Stimulated activated CD8-positive, alpha-beta memory T cell treated with anti-CD3 and anti-CD28 coated beads, Interleukin-7, amount 100 ng/mL, for 24 hours (primary cell): Measurements from ENCODE around the gene PEDS1.
"Not testable (repeated sequence)": the region's sequence is repeated elsewhere in the genome, so short reads cannot be mapped to it uniquely, and the experiment has no call there.

Experiments used
- DNase-seq: peaks from one replicate; pipeline ENCODE4 v3.0.0-alpha.2; 2020; ENCODE audit warnings: low read depth

PEDS1 gene

DNA sequence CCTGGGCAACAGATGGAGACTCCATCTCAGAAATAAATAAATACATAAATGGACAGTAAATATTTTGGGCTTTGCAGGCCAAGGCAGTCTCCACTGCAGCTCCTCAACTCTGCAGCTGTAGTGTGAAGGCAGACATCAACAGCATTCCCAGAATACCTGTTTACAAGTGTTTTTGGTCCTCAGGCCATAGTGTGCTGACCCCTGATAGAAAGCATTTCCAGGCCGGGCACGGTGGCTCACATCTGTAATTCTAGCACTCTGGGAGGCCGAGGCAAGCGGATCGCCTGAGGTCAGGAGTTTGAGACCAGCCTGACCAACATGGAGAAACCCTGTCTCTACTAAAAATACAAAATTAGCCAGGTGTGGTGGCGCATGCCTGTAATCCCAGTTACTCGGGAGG lies 18.4 kb downstream of the PEDS1 start:
- DNase-seq: not testable (repeated sequence)

DNA sequence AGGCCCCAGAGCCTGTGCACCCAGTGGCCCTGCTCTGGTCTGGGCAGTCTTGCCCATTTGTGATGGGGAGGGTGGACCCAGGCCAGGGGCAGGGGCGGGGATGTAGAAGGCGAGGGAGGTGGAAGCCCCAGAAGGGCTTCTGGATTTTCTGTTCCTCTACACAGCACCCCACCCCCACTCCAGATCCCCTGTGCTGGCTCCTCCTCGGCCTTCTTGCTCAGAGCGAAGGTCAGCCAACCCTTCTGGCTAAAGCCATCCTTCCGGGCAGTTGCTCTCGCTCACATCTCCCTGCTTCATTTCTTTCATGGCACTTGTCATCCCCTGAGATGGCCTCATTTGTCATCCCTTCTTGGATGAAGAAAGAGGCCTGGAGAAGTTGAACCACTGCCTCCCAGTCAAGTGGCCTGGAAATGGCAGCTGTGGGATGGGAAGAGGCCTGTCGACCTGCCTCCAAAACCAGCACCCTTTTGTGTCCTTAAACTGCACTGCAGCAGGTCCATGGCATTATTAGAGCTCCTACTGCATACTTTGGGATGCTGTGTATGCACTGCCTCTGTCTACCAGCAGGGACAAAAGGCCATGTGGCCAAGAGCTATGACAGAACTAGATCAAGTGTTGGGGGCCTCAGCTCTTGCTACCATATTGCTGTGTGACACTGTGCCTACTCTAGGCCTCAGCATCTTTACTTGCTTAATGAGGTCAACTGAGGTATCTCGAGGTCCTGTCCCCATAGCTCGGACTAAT lies 19.9 kb downstream of the PEDS1 start:
- no peak for DNase-seq

DNA sequence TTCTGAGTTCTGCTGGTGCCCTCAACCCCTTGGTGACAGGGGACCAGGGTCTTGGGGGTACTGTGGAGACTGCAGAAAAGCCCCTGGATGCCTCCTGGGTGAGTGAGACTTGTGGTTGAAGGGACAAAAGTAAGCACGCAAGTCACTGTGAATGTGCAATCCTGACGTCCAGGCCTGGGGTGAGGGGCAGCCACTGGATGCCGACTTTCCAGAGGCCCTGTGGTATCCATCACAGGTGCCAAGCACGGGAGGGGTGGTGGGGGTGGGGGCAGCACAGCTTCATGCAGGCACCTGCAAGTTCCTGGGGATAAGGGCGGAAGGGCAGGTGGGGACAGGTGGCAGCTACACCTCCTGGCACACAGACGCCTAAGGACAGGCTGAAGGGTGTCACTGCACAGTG lies 20.5 kb downstream of the PEDS1 start:
- DNase-seq: no peak

DNA sequence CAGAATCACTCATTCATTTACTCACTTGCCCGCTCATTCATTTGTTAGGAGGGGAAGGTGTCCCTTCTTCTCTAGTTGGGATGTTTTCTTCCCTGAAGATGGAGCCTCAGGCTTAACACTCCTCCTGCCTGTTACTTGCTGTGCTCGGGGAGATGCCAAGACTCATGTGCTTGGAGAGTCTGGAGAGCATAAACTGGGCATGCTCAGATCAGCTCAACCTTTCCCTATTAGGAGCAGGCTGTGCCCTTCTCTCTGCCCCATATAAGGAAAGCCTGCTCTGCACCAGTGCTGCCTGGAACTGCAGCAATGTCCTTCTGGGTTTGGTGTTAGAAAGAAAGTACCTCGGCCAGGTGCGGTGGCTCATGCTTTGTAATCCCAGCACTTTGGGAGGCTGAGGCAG lies 22.5 kb downstream of the PEDS1 start:
- no peak for DNase-seq

DNA sequence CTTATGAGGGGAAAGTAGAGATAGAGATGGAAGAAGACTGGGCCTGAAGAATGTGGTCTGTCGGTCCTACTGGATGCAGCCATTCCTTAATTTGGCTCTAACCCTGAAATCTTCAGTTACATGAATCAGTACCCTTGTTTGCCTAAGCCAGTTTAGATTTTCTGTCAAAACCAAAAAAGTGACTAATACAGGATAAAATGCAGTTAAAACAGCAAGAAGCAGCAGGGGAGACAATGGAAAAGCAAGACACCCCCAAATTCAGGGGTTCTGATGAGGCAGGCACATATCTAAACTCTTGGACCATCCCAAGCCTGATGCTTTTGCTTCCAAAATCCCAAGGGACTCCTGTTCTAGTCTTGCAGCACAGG lies 23.2 kb downstream of the PEDS1 start:
- DNase-seq: no peak

DNA sequence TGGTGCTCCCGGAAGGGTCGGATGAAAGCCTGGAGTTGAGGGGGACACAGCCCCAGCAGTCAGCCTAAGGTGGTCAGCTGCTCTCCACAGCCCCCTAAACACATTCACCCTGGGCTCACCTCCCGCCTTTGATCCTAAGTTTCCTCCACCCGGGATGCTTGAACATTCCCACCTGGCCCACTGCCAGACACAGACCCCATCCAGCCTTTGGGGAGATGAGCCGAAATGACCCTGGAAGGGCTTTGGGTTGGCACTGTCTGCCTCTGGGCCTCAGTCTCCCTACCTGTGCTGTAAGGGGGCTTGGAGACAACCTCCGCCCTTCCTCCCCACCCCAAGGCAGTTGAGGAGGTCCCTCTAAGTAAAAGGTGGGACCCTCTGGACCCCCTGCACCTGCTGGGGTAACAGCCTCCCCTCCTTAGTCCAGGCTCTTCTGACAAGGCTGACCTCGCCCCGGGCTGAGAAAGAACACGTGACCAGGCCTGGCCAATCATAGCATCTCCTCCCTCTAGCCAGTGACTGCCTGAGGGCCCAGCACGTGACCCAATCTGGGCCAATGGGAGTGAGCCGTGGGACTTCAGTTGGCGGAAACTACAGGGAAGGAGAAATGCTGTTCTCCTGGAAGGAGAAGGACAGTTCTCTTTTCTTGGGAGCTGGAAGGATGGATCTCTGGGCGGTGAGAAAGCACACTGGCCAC lies 23.7 kb downstream of the PEDS1 start:
- no peak for DNase-seq

DNA sequence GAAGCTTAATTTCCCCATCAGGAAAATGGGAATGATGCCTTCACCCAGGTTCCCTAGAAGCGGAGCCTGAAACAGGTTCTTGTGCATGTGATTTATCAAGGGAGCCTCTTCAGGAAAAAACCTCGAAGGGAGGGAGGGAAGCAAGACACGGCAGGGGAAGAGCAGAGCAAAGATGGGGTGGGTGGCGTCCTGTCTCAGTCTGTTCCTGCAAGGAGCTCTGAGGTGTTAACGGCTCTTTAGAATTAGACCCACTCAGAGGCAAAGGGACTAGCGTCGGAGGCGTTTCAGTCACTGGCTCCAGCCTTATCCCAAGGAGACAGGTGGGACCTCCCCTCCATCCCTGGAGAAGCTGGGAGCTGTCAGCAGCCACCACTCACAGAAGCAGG lies 25.0 kb downstream of the PEDS1 start:
- DNase-seq: no peak

DNA sequence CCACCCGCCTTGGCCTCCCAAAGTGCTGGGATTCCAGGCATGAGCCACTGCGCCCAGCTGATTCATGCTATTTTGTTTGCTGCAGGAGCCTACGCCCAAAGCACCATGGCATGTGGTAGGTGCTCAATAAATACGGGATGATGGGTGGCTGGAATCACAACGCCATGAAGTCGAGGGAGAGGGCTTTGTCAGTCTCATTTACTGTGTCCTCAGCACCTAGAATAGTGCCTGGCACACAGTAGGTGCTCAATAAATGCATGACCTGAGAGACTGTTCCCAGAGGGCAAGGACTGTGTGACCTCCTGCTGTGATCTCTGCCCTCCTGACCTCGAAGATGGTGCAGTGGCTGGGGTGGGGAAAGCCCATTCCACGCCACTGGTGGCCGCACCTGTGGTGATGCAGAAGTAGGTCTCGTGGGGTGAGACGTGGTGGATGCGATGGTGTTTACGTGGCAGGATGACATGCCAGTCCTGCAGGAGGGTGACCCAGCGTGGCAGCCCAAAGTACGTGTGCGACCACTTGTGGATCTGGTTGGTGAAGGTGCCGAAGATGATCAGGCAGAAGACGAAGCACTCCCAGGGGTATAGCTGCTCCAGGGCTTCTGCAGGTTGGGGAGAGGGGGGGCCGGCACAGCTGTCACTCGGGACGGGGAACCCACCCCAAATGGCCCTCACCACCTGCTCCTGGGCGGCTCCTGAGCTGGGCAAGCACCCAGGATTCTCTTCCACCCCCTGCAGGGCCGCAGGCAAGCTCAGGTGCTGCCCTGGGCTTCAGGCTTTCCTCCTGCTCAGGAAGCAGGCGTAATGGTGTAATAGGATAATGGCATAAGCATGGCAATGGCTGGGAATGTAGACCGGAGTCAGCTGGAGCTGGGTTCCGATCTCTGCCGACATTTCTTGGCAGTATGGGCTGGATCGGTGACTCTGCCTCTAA lies 25.7 kb downstream of the PEDS1 start:
- no peak for DNase-seq

DNA sequence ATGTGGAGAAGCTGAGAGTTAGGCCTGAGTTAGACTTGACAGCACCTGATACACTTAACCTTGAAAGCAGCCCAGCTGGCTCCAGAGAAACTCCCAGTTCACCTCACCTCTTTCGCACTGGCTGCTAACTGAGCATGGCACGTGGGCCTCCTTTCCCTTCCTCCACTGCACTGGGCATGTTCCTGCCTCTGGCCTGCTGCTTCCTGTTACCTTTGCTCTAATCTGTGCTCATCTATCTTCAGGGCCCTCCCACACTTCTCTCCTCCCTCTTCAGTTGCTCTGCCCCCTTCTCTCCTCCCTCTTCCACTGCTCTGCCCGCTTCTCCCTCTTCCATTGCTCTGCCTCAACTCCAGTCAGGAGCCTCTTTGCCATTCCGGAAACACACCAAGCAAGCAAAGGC lies 26.9 kb downstream of the PEDS1 start:
- no peak for DNase-seq

DNA sequence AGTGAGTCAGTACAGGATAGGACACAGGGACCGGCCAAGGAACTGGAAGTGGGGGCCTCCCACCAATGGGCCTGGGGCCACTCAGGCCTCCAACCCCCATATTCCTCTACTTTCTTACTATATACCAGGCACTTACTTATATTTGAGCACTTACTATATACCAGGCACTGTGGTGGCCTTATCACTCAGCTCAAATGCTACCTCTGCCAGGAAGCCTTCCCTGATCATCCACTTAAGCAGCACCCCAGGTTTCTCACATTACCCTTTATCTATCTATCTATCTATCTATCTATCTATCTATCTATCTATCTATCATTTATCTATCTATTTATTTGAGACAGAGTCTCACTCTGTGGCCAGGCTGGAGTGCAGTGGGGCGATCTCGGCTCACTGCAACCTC lies 28.2 kb downstream of the PEDS1 start:
- DNase-seq: no peak

DNA sequence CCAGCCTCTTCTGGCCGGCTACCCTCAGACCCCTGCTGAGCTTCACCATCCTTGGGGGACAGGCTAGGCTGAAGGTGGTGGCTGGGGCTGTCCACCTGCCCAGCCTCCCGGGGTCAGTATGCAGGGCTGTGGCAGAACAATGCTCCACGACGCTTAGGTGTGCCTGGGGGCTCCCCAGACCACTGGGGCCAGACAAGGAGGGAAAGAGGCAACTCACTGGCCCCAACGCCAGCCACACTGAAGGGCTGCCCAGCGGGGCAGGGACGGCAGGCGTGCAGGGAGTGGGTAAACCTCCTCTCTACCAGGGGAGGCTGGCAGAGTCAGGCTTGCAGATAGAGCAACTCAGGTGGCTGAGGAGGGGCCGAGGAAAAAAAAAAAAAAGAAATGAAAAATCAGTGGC lies 29.0 kb downstream of the PEDS1 start:
- DNase-seq: no peak

DNA sequence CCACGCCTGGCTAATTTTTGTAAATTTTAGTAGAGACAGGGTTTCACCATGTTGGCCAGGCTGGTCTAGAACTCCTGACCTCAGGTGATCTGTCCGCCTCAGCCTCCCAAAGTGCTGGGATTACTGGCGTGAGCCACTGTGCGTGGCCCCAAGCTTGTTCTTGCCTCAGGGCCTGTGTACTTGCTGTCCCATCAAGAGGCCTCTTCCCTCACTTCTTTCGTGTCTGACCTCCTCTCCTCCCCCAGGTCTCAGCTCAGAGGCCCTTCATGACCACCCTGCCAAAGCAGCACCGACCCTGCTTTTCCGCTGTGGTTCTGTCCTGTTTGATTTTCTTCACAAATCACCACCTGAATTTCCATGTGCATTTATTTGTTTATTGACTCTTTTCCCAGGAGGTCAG lies 30.1 kb downstream of the PEDS1 start:
- DNase-seq: no peak

DNA sequence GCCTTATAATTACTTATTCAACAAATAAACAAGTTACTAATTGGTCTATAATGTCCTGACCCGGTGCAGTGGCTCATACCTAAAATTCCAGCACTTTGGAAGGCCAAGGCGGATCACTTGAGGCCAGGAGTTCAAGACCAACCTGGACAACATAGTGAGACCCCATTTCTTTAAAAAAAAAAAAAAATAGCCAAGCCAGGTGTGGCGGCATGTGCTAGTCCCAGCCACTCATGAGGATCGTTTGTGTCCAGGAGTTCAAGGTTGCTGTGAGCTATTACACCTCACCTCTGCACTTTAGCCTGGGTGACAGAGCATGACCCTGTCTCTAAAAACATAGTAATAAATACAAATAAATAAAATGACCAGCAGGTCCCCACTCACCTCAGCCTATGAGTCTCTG lies 30.8 kb downstream of the PEDS1 start:
- DNase-seq: no peak

DNA sequence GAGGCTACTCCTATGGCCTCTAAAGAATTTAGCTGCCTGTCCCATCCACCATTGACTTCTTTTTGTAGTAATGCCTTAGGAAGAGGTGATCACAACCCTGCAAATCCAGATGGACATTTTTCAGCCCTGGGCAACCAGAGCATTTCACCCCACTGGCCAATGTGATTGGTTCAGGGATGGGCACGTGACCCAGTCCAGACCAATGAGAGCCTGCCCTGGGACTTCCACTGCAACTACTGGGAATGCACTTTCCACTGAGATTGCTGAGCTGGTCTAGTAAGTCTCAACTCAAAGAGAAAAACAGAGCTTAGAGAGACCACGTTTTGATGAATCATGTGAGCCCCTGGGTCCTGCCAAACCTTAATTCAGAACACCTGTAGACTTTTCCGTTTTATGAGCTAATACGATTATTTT lies 31.7 kb downstream of the PEDS1 start:
- DNase-seq: no peak

DNA sequence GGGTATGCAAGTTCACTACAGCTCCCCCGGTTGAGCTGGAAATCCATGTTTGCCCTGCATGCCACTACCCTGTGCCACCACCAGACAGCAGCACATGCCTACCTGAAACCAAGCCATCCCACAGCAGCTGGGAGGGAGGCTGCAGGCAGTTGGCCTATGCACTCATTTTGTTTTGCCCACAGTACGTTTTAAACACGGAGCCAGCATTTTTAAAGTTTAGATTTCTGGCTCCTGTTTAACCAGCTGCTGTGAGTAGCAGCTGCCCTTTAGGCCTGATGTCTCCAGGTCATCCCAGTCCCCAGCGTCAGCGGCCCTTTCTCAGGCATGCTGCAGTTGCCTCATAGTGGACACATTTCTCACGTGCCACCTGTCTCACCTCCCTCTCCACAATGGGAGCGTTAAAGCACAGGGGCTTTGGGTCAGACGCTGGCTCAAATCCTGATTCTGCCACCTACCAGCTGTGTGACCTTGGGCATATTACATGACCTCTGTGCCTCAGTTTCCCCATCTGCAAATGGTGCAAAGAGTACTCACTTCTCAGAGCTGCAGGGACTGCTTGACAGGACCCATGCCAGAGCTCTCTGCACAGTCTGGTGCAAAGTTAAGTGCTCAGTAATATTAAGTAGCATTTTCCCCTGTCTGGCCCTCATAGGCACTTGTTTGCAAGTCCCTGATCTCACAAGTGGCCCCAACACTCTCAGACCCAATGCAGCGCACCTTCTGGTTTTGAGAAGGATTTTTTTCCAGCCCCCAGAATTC lies 32.4 kb downstream of the PEDS1 start:
- no peak for DNase-seq

DNA sequence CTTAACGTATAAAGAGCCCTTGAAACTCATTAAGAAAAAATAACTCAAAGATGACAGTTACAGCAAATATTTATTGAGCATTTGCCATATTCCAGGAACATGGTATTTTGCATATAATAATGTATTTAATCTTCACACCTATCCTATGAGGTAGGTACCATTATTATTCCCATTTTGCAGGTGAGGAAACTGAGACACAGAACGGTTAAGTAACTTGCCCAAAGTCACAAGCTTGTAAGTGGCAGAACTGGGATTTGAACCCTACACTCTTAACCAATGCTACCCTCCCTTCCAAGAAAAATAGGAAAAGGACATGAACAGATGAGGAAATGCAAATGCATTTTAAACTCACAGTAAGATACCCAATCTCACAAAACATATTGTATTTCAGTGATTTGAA lies 35.3 kb downstream of the PEDS1 start:
- no peak for DNase-seq

DNA sequence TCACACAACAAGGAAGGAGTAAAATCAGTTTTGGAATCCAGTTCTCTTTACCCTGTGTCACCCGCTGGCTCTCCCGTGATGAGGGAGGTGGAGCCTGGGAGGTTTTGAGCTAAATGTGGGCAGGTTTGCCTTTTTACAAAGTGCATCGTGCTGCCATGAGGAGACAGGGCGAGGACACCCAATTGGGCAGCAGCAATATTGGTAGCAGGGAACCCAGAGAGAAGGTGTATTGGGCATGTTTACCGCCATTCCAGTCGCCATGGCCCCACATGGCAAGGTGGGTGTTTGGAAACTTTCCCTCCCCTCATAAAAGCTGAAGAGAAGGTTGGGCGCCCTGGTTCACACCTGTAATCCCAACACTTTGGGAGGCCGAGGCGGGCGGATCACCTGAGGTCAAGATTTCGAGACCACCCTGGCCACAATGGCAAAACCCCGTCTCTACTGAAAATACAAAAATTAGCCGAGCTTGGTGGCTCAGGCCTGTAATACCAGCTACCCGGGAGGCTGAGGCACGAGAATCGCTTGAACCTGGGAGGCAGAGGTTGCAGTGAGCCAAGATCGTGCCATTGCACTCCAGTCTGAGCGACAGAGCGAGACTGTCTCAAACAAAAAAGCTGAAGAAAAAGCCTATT lies 37.0 kb downstream of the PEDS1 start:
- no peak for DNase-seq

DNA sequence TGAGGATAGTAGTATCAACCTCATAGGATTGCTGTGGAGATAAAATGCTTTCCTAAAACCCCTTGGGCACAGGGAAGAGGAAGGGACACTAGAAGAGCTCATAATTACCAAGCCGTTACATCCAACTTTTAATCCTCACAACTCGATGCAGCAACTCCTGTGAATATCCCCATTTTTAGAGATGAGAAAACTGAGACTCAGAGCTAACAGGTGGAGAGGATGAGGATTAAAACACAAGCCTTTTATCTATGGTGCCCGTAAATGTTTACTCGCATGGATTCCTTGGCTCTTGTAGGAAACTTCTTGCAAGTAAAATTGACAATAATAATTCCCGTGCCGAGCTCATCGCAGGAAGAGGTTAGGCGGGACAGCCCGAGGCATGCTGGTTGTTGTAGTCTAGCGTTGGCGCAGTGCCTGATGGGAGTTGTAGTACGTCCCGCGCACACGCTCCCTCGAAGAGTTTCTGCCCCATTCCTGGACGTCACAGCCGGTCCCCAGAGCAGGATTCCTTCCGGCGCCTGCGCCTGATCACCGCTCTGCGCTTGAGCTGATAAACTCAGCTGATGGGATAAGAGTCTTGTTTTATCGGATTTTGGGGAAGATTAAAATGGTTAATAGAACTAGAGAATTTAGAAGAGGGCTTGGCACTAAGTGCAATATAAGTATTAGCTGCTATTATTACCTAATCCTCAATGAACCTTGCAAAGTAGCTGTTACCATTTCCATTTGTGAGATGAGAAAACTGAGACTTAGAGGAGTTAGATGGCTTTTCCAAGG lies 37.7 kb downstream of the PEDS1 start:
- peak; percentile 72 for DNase-seq

DNA sequence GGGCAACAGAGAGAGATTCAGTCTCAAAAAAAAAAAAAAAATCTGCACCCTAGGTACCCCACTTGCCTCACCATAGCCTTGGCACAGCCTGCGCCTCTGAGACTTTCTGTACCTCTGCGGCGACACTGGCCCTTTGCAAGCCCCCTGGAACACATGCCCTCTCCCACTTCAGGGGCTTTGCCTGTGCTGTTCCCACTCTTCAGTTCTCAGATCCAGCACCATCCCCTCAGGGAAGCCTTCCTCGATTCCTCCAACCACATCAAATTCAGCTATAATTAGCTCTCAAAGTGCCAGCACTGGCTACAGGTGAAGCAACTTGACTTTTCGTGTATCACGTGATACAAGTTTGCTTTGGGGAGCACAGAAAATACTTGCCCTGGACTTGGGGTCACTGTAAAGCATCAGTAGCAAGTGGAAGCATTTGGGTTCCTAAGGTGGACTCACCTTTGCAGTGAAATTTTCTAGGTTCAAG lies 38.4 kb downstream of the PEDS1 start:
- no peak for DNase-seq

DNA sequence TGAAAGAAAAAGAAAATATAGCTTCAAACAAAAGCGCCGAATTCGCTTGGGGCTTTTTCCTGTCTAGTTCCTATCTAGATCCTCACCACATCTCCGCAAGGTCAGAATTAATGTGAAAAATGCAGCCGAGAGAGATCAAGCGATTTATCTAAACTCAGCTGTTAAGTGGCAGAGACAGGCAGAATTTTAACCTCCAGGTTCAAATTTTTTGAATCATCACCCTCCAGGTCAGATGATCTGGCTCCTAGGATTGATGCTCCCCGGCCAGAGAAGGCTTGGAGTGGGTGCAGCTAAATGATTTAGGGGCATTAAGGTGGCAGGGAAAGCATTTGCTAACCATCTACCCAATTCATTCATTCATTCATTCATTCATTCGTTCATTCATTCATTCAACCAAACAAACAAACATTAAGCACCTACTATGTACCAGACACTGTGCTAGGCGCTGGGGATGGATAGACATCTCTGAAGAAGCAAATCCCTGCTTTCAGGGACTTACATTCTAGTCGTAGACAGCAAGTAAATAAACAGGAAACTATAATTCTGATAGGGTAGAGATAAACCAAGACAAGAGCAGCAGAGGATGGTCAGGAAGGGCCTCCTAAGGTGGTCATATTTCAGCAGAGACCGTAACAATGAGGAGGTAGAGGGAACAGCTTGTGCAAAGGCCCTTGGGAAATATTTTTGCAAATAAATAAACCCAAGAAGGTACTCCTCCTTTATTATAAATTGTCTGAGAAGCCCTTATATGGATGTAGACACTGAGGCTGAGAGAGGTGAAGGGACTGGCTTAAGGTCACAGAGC lies 39.9 kb downstream of the PEDS1 start:
- no peak for DNase-seq
